ENCODE measurements around the gene OR2M2.

OR2M2 gene, protein sequence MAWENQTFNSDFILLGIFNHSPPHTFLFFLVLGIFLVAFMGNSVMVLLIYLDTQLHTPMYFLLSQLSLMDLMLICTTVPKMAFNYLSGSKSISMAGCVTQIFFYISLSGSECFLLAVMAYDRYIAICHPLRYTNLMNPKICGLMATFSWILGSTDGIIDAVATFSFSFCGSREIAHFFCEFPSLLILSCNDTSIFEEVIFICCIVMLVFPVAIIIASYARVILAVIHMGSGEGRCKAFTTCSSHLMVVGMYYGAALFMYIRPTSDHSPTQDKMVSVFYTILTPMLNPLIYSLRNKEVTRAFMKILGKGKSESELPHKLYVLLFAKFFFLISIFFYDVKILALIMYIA

DNA sequence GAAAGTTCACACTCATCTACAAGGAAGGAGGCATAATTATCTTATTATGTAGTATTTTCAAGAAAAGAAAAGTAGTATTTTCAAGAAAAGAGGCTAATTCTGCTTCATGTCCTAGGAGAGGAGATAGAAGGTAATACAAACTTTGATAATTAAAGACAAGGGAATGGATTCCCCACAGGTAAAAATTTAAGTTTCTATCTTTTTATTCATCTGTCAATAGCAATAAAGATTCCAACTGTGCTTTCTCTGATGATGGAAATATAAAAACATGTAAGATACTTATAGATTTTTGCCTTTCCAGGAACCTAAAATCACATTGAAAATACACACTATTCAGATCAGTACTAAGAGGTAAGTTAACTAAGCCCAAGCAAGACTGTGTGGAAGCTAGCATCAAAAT, at the start of gene OR2M2:
Gene OR2M2 (plus strand): TSS at position 301 of the 400 bp plus-strand sequence. CDS start 5,165 bp downstream, outside the sequence.
- Histone ChIP-seq H3K4me3 (ENCODE audit: low read depth in 1 of 2, low read length in 2 of 2) (no peak within 1 kb of the TSS), H3K27me3 (ENCODE audit: control insufficient read depth in 1 of 2, insufficient read depth in 2 of 2, low read length in 2 of 2) (no peaks in the 10 kb centered on the region), H3K36me3 (ENCODE audit: insufficient read depth, low read length) (no peaks in the 10 kb centered on the region), H3K9me3 (ENCODE audit: low read length) (no peaks in the 10 kb centered on the region), H3K9ac (ENCODE audit: low read length) (no peak within 1 kb of the TSS), H3K27ac (ENCODE audit: low read depth, low read length) (no peak within 1 kb of the TSS), H3K4me1 (ENCODE audit: insufficient read depth, low read length) (no peaks in the 10 kb centered on the region)

DNA sequence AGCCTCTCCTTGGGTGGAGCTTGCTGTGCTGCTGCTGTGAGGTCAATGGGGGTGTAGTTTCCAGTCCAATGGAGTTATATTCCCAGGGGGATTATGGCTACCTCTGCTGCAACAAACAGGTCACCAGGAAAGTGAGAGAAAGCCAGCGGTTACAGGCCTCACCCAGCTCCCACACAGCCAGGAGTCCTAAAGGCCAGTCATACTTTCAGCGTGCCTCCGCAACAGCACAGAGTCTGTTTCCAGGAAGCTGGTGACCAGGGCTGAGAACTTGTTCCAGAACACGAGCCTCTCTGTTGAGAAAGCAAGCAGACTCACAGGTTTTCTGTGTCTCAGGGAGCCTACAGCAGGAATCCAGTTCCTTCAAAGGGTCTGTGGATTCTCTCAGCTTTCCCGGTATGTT, 47.0 kb upstream of the OR2M2 start:
- no peaks in the 10 kb centered on the region for H3K36me3 ChIP-seq (ENCODE audit: insufficient read depth, low read length)
- H3K9me3 ChIP-seq (ENCODE audit: low read length), result no peaks in the 10 kb centered on the region
- no peak overlapping the region for H3K9ac ChIP-seq (ENCODE audit: low read length)
- H3K4me1 ChIP-seq (ENCODE audit: insufficient read depth, low read length), result no peaks in the 10 kb centered on the region
- no peak overlapping the region for H3K27ac ChIP-seq (ENCODE audit: low read depth, low read length)
- no peaks in the 10 kb centered on the region for H3K27me3 ChIP-seq (ENCODE audit: control insufficient read depth in 1 of 2, insufficient read depth in 2 of 2, low read length in 2 of 2)
- H3K4me3 ChIP-seq (ENCODE audit: low read depth in 1 of 2, low read length in 2 of 2), result no peak overlapping the region

DNA sequence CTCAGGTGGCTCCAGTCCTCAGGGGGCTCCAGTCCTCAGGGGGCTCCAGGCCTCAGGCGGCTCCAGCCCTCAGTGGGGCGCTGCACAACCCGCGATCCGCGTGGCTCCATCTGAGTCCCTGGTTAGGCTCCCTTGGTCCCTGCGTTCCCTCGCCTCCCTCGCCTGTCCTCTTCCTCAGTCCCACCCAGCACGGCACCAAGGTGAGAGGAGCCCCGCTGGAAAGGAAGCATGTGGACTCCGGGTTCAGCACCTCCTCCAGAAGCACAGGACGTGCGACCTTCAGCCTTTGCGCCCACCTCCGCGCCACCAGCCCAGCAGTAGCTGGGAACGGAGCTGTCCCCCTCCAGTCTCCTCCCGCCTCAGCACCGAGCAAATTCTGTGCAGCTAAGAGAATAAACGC, 37.8 kb upstream of the OR2M2 start:
- no peak overlapping the region for H3K9ac ChIP-seq (ENCODE audit: low read length)
- no peaks in the 10 kb centered on the region for H3K27me3 ChIP-seq (ENCODE audit: control insufficient read depth in 1 of 2, insufficient read depth in 2 of 2, low read length in 2 of 2)
- no peak overlapping the region for H3K27ac ChIP-seq (ENCODE audit: low read depth, low read length)
- H3K4me1 ChIP-seq (ENCODE audit: insufficient read depth, low read length), result no peaks in the 10 kb centered on the region
- no peaks in the 10 kb centered on the region for H3K36me3 ChIP-seq (ENCODE audit: insufficient read depth, low read length)
- H3K4me3 ChIP-seq (ENCODE audit: low read depth in 1 of 2, low read length in 2 of 2), result no peak overlapping the region
- no peaks in the 10 kb centered on the region for H3K9me3 ChIP-seq (ENCODE audit: low read length)

DNA sequence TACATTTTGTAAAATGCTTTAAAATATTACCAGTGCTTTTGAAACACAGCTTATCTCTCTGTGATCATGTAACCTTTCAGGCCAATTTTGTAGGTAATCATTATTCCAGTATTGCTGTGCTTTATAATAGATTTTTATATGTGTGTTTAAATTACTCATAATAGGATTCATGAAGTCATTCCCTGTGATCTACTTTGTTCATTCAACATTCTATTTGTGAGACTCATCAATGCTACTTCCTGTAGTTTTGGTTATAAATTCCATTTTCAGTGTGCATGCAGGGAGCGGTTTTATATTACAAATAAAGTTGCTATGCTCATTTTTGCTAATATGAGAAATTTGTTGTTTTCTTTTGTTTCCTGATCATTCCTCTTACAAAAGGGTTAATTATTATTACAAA, 33.8 kb upstream of the OR2M2 start:
- Histone ChIP-seq H3K9ac (ENCODE audit: low read length) (no peak overlapping the region), H3K27me3 (ENCODE audit: control insufficient read depth in 1 of 2, insufficient read depth in 2 of 2, low read length in 2 of 2) (no peaks in the 10 kb centered on the region), H3K9me3 (ENCODE audit: low read length) (no peaks in the 10 kb centered on the region), H3K4me1 (ENCODE audit: insufficient read depth, low read length) (no peaks in the 10 kb centered on the region), H3K4me3 (ENCODE audit: low read depth in 1 of 2, low read length in 2 of 2) (no peak overlapping the region), H3K36me3 (ENCODE audit: insufficient read depth, low read length) (no peaks in the 10 kb centered on the region), H3K27ac (ENCODE audit: low read depth, low read length) (no peak overlapping the region)

DNA sequence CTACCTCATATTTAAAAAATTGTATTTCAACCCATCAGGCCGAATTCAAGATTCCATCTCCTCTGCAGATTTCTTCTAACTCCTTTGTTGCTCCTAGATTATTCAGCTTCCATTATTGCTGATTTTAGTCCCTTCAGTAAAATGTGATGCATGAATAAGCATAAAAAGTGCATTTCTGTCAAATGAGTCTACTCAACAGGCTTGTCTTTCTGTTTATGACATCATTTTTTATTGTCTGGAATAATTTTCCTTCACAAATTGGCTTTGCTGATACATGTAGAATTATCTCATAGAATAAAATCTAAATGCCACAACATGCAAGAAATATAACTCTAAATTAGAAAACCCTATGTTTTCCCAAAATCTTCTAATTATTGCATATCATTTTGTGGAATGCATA, 31.3 kb upstream of the OR2M2 start:
- Histone ChIP-seq H3K9ac (ENCODE audit: low read length) (no peak overlapping the region), H3K4me3 (ENCODE audit: low read depth in 1 of 2, low read length in 2 of 2) (no peak overlapping the region), H3K36me3 (ENCODE audit: insufficient read depth, low read length) (no peaks in the 10 kb centered on the region), H3K27ac (ENCODE audit: low read depth, low read length) (no peak overlapping the region), H3K9me3 (ENCODE audit: low read length) (no peaks in the 10 kb centered on the region), H3K27me3 (ENCODE audit: control insufficient read depth in 1 of 2, insufficient read depth in 2 of 2, low read length in 2 of 2) (no peaks in the 10 kb centered on the region), H3K4me1 (ENCODE audit: insufficient read depth, low read length) (no peaks in the 10 kb centered on the region)

DNA sequence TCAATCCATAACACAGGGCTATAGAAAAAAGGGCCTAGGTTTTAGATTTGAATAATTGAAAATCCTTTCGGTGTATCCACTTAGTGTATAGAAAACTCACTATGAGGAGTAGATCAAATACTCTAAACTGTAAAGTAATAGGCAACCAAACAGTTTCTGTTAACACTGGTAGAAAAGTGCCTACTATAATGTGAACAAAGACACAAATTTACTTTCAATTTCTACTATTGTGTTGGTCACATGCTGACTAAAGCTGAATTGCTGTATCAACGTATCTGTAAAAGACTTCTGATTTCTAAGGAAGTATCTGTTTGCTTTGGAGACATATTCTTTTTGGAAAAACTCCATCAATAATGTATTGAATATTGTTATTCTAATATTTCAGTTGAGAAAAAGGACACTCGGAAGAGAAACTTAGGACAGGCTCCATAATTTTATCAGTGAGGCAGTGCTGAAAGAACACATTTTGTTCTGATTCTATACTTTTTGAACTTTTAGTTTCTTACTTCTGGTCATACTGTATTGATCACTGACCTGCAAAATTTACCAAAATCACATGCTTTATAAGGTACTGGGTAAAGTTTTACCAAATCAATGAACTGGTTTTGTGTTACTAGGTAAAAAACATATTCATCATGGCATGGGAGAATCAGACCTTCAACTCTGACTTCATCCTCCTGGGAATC, 30.0 kb upstream of the OR2M2 start, which contains the start of gene OR2M5:
Gene OR2M5 (plus strand): TSS at position 636 of the 686 bp plus-strand sequence. CDS start 0 bp downstream, at position 636.
- Histone ChIP-seq H3K36me3 (ENCODE audit: insufficient read depth, low read length) (no peaks in the 10 kb centered on the region), H3K27me3 (ENCODE audit: control insufficient read depth in 1 of 2, insufficient read depth in 2 of 2, low read length in 2 of 2) (no peaks in the 10 kb centered on the region), H3K4me1 (ENCODE audit: insufficient read depth, low read length) (no peaks in the 10 kb centered on the region), H3K9ac (ENCODE audit: low read length) (no peak within 1 kb of the TSS), H3K9me3 (ENCODE audit: low read length) (no peaks in the 10 kb centered on the region), H3K4me3 (ENCODE audit: low read depth in 1 of 2, low read length in 2 of 2) (no peak within 1 kb of the TSS), H3K27ac (ENCODE audit: low read depth, low read length) (no peak within 1 kb of the TSS)

DNA sequence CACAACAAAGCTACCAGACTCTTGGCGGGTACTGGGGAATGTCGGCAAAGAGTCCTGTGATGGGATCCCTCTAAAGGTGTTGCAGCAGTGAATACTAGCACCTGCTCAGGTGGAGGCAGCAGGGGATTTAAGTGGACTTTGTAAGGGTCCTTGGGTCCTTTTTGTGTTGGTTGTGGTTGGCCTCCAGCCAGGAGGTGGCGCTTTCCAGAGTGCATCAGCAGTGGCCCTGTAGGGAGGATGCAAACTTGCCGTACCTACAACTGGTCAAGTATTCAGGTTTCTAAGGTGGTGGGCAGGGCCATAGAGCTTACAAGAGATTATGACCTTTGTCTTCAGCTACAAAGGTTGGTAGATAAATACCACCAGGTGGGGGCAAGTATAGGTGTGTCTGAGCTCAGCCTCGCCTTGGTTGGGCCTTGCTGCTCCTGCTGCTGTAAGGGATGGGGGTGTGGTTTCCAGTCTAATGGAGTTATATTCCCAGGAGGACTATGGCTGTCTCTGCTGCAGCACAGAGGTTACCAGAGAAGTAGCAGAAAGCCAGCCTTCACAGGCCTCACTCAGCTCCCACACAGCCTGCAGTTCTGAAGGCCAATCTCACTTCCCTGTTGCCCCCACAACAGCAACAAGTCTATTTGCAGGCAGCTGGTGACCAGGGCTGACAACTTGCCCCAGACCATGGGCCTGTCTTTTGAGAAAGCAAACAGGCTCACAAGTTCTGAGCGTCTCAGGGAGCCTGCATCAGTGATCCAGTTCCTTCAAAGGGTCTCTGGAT, 22.4 kb upstream of the OR2M2 start:
- Histone ChIP-seq H3K4me1 (ENCODE audit: insufficient read depth, low read length) (no peaks in the 10 kb centered on the region), H3K9ac (ENCODE audit: low read length) (no peak overlapping the region), H3K36me3 (ENCODE audit: insufficient read depth, low read length) (no peaks in the 10 kb centered on the region), H3K4me3 (ENCODE audit: low read depth in 1 of 2, low read length in 2 of 2) (no peak overlapping the region), H3K9me3 (ENCODE audit: low read length) (no peaks in the 10 kb centered on the region), H3K27ac (ENCODE audit: low read depth, low read length) (no peak overlapping the region), H3K27me3 (ENCODE audit: control insufficient read depth in 1 of 2, insufficient read depth in 2 of 2, low read length in 2 of 2) (no peaks in the 10 kb centered on the region)

DNA sequence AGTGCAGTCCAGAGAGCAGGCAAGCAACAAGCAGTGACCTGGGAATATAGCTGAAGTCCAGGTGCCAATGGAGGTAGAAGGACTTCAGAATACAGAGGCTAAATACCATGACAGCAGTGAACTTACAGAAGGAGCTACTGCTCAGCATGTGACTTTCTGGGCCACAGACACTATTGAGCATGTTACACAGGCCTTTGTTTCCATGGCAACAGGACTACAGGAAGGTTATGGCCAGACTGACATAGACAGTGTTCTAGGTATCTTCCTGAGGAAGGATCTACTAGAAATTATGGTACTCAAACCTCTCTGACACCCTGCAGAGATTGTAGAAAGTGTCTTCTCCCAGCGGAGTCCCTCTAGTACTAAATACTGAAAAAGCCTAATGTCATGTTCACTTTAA, 18.7 kb upstream of the OR2M2 start:
- Histone ChIP-seq H3K36me3 (ENCODE audit: insufficient read depth, low read length) (no peaks in the 10 kb centered on the region), H3K9ac (ENCODE audit: low read length) (no peak overlapping the region), H3K4me1 (ENCODE audit: insufficient read depth, low read length) (no peaks in the 10 kb centered on the region), H3K9me3 (ENCODE audit: low read length) (no peaks in the 10 kb centered on the region), H3K27ac (ENCODE audit: low read depth, low read length) (no peak overlapping the region), H3K27me3 (ENCODE audit: control insufficient read depth in 1 of 2, insufficient read depth in 2 of 2, low read length in 2 of 2) (no peaks in the 10 kb centered on the region), H3K4me3 (ENCODE audit: low read depth in 1 of 2, low read length in 2 of 2) (no peak overlapping the region)

DNA sequence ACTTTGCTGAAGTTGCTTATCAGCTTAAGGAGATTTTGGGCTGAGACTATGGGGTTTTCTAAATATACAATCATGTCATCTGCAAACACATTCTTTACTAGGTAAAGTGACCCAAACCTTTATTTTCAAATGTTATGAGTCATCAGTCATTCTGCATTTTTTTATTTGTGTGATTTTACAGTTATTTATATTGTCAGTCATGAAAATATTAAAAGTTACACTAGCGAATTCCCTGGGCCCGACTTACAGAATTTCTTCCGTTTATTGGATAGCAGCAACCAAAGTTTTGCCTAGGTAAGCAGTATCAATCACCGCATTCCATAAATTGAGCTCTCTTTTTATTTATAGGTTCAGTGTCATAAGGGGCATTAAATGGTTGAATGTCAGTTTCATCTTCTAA, 15.9 kb upstream of the OR2M2 start:
- H3K27me3 ChIP-seq (ENCODE audit: control insufficient read depth in 1 of 2, insufficient read depth in 2 of 2, low read length in 2 of 2), result no peaks in the 10 kb centered on the region
- H3K4me3 ChIP-seq (ENCODE audit: low read depth in 1 of 2, low read length in 2 of 2), result no peak overlapping the region
- H3K9ac ChIP-seq (ENCODE audit: low read length), result no peak overlapping the region
- H3K27ac ChIP-seq (ENCODE audit: low read depth, low read length), result no peak overlapping the region
- no peaks in the 10 kb centered on the region for H3K9me3 ChIP-seq (ENCODE audit: low read length)
- no peaks in the 10 kb centered on the region for H3K4me1 ChIP-seq (ENCODE audit: insufficient read depth, low read length)
- H3K36me3 ChIP-seq (ENCODE audit: insufficient read depth, low read length), result no peaks in the 10 kb centered on the region

DNA sequence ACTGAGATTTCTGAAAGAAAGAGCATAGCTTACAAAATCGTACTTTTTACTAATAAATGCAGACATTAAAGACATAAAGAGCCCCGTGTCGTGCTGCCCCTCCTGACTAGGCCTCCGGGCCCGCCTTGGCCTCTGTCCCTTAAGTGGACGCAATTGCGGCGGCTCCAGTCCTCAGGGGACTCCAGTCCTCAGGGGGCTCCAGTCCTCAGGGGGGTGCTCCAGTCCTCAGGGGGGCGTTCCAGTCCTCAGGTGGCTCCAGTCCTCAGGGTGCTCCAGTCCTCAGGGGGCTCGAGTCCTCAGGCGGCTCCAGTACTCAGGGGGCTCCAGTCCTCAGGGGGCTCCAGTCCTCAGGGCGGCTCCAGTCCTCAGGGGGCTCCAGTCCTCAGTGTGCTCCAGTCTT, 10.6 kb upstream of the OR2M2 start:
- Histone ChIP-seq H3K4me3 (ENCODE audit: low read depth in 1 of 2, low read length in 2 of 2) (no peak overlapping the region), H3K9ac (ENCODE audit: low read length) (no peak overlapping the region), H3K36me3 (ENCODE audit: insufficient read depth, low read length) (no peaks in the 10 kb centered on the region), H3K4me1 (ENCODE audit: insufficient read depth, low read length) (no peaks in the 10 kb centered on the region), H3K9me3 (ENCODE audit: low read length) (no peaks in the 10 kb centered on the region), H3K27ac (ENCODE audit: low read depth, low read length) (no peak overlapping the region), H3K27me3 (ENCODE audit: control insufficient read depth in 1 of 2, insufficient read depth in 2 of 2, low read length in 2 of 2) (no peaks in the 10 kb centered on the region)

DNA sequence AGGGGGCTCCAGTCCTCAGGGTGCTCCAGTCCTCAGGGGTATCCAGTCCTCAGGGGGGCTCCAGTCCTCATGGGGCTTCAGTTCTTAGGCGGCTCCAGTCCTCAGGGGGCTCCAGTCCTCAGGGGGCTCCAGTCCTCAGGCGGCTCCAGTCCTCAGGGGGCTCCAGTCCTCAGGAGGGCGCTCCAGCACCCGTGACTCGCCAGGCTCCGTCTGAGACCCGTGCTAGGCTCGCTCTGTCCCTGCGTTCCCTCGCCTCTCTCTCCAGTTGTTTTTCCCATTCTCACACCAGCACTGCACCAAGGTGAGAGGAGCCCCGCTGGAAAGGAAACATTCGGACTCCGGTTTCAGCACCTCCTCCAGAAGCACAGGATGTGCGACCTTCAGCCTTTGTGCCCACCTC, 9.4 kb upstream of the OR2M2 start:
- no peak overlapping the region for H3K27ac ChIP-seq (ENCODE audit: low read depth, low read length)
- H3K4me3 ChIP-seq (ENCODE audit: low read depth in 1 of 2, low read length in 2 of 2), result no peak overlapping the region
- H3K27me3 ChIP-seq (ENCODE audit: control insufficient read depth in 1 of 2, insufficient read depth in 2 of 2, low read length in 2 of 2), result no peaks in the 10 kb centered on the region
- no peaks in the 10 kb centered on the region for H3K4me1 ChIP-seq (ENCODE audit: insufficient read depth, low read length)
- no peaks in the 10 kb centered on the region for H3K36me3 ChIP-seq (ENCODE audit: insufficient read depth, low read length)
- H3K9ac ChIP-seq (ENCODE audit: low read length), result no peak overlapping the region
- no peaks in the 10 kb centered on the region for H3K9me3 ChIP-seq (ENCODE audit: low read length)
